Activated naive CD4-positive, alpha-beta T cell treated with anti-CD3 and anti-CD28 coated beads for 36 hours (primary cell): Measurements from ENCODE around the gene DGCR2. TPM values are rescaled to one million over a fixed set of nuclear protein-coding genes. Genes with fewer than 3 reads are reported as not detected.

Source experiments
- CTCF ChIA-PET: fragments of 350-600 bp; sonication (Branson Sonifier 250); formaldehyde crosslinking; loops from one replicate; lab custom pipeline; 2021; ENCODE audit warnings: antibody characterized with exemption; lab: Charles Lee
- DNase-seq: peaks from one replicate; pipeline ENCODE4 v3.0.0-alpha.2; 2020
- H3K27ac Mint-ChIP-seq: one replicate; pipeline ENCODE4 v1.8.0; 2021; ENCODE audit warnings: mild to moderate bottlenecking, mixed read lengths
- H3K27me3 Mint-ChIP-seq: one replicate; pipeline ENCODE4 v1.8.0; 2021; ENCODE audit warnings: low read depth, mixed read lengths
- H3K36me3 Mint-ChIP-seq: one replicate; pipeline ENCODE4 v1.8.0; 2021; ENCODE audit warnings: low read depth, mixed read lengths
- H3K4me1 Mint-ChIP-seq: one replicate; pipeline ENCODE4 v1.8.0; 2021; ENCODE audit warnings: low read depth, mixed read lengths
- H3K4me3 Mint-ChIP-seq: one replicate; pipeline ENCODE4 v1.8.0; 2021; ENCODE audit warnings: mild to moderate bottlenecking, moderate library complexity, mixed read lengths
- H3K9me3 Mint-ChIP-seq: one replicate; pipeline ENCODE4 v1.8.0; 2021; ENCODE audit warnings: mixed read lengths
- intact Hi-C: fragments of 100-400 bp; cut with micrococcal nuclease; formaldehyde crosslinking; loops from one replicate; pipeline ENCODE4 v1.15.1; 2023
- total RNA-seq, 2 experiments: library from RNA; stranded (reverse); gene quantifications; one replicate each; pipeline ENCODE4 v1.2.3, GENCODE V29; 2021

Gene DGCR2
- total RNA-seq, 2 experiments from 2014 or later: 15.4 to 16.4 TPM

GRCh38 chr22:19129871-19130270, 7.7 kb upstream of the DGCR2 start:
- H3K9me3 Mint-ChIP-seq: no peaks in the 10 kb centered on the region
- no peak overlapping the region for H3K4me3 Mint-ChIP-seq
- intact Hi-C loops: no loop called here
- CTCF ChIA-PET: no interaction called here
- H3K36me3 Mint-ChIP-seq: peaks cover 8% of the 10 kb centered on the region
- H3K27ac Mint-ChIP-seq: no peak overlapping the region
- H3K27me3 Mint-ChIP-seq: no peaks in the 10 kb centered on the region
- no peaks in the 10 kb centered on the region for H3K4me1 Mint-ChIP-seq
- no peak for DNase-seq

GRCh38 chr22:19128946-19129727, 6.9 kb upstream of the DGCR2 start:
- H3K4me3 Mint-ChIP-seq: no peak overlapping the region
- CTCF ChIA-PET: no interaction called here
- H3K27ac Mint-ChIP-seq: no peak overlapping the region
- H3K9me3 Mint-ChIP-seq: no peaks in the 10 kb centered on the region
- no peaks in the 10 kb centered on the region for H3K4me1 Mint-ChIP-seq
- intact Hi-C loops: no loop called here
- peaks cover 5% of the 10 kb centered on the region for H3K36me3 Mint-ChIP-seq
- DNase-seq: no peak
- H3K27me3 Mint-ChIP-seq: no peaks in the 10 kb centered on the region

GRCh38 chr22:19128009-19128401, 5.8 kb upstream of the DGCR2 start:
- Mint-ChIP-seq H3K27me3 (no peaks in the 10 kb centered on the region), H3K4me1 (peaks cover 5% of the 10 kb centered on the region), H3K36me3 (peaks cover 4% of the 10 kb centered on the region), H3K27ac (no peak overlapping the region), H3K4me3 (no peak overlapping the region), H3K9me3 (no peaks in the 10 kb centered on the region)
- intact Hi-C loops: no loop called here
- no peak for DNase-seq
- CTCF ChIA-PET: interaction anchor here (0.5 kb wide), 1 partner anchor 17 kb away, joined by 5 read pairs; no protein-coding TSS in a partner anchor

DNA sequence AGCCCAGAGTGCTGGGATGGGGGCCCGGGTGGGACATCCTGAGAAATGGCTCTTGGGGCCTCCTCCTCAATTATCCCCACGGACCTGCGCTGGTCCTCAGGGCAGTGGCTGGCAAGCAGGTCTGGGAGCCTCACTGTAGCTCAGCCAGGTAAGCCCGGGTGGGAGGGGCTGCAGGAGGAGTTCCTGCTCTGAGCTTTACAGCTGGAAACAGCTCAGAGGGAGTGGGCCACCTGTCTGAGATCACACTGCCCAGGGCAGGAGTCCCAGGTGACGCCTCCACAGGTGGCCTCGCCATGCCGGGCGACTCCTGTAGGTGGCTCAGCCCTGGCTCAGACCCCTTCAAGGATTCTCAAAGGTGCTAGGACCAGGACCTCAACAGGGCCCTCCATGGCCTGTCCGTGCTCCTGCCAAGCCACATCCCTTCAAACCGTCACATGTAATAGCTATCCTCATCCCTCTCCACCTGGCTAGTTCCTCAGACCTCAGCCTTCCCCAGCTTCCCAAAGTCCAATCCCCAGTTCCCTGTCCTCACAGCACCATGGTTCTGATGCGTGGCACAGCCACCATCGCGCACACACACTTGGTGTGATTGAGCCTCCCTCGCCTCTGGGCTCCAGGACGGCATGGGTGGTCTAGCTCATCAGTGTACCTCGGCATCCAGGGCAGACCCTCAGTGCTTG, 5.3 kb upstream of the DGCR2 start:
- H3K27ac Mint-ChIP-seq: no peak overlapping the region
- H3K36me3 Mint-ChIP-seq: peaks cover 4% of the 10 kb centered on the region
- H3K9me3 Mint-ChIP-seq: no peaks in the 10 kb centered on the region
- no peak overlapping the region for H3K4me3 Mint-ChIP-seq
- CTCF ChIA-PET: interaction anchor here (0.5 kb wide), 1 partner anchor 17 kb away, joined by 5 read pairs; no protein-coding TSS in a partner anchor
- no peaks in the 10 kb centered on the region for H3K27me3 Mint-ChIP-seq
- peaks cover 8% of the 10 kb centered on the region for H3K4me1 Mint-ChIP-seq
- intact Hi-C loops: no loop called here
- no peak for DNase-seq

GRCh38 chr22:19126309-19127273, 4.4 kb upstream of the DGCR2 start:
- Mint-ChIP-seq H3K9me3 (no peaks in the 10 kb centered on the region), H3K4me3 (no peak overlapping the region), H3K27me3 (no peaks in the 10 kb centered on the region), H3K27ac (no peak overlapping the region), H3K4me1 (peaks cover 8% of the 10 kb centered on the region), H3K36me3 (peaks cover under 1% of the 10 kb centered on the region)
- no peak for DNase-seq
- CTCF ChIA-PET: no interaction called here
- intact Hi-C loops: no loop called here

- Mint-ChIP-seq H3K4me1 (peaks cover 15% of the 10 kb centered on the region), H3K9me3 (no peaks in the 10 kb centered on the region), H3K4me3 (no peak overlapping the region), H3K27me3 (no peaks in the 10 kb centered on the region), H3K27ac (no peak overlapping the region), H3K36me3 (no peaks in the 10 kb centered on the region)
- DNase-seq: no peak
- intact Hi-C loops: no loop called here
- CTCF ChIA-PET: no interaction called here
Measured at GRCh38 chr22:19125474-19126308, 3.5 kb upstream of the DGCR2 start.

DNA sequence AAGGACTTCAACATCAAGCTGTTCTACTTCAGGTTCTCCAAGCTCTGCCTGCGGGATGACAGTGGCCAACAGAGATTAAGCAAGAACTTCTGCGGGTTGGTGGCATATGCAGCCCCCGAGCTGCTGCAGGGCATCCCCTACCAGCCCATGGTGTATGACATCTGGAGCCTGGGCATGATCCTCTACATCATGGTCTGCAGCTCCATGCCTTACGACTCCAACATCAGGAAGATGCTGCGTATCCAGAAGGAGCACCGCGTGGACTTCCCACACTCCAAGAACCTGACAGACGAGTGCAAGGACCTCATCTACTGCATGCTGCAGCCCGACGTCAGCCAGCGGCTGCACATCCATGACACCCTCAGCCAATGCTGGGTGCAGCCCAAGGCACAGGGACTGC, 2.8 kb upstream of the DGCR2 start:
- H3K4me1 Mint-ChIP-seq: peaks cover 21% of the 10 kb centered on the region
- no peak overlapping the region for H3K27ac Mint-ChIP-seq
- CTCF ChIA-PET: interaction anchor here (0.8 kb wide), 1 partner anchor 19 kb away, joined by 3 read pairs; no protein-coding TSS in a partner anchor
- H3K4me3 Mint-ChIP-seq: no peak overlapping the region
- H3K27me3 Mint-ChIP-seq: no peaks in the 10 kb centered on the region
- no peaks in the 10 kb centered on the region for H3K9me3 Mint-ChIP-seq
- DNase-seq: no peak
- H3K36me3 Mint-ChIP-seq: no peaks in the 10 kb centered on the region
- intact Hi-C loops: no loop called here

- Mint-ChIP-seq H3K27me3 (no peaks in the 10 kb centered on the region), H3K9me3 (no peaks in the 10 kb centered on the region), H3K27ac (no peak overlapping the region), H3K4me3 (no peak overlapping the region), H3K36me3 (no peaks in the 10 kb centered on the region), H3K4me1 (peaks cover 27% of the 10 kb centered on the region)
- intact Hi-C loops: loop anchor here (5.0 kb wide), 2 partner anchors 308 to 353 kb away; partner anchors contain the start of genes CDC45, HIRA, MRPL40 and UFD1
- no peak for DNase-seq
- CTCF ChIA-PET: interaction anchor here (0.8 kb wide), 1 partner anchor 19 kb away, joined by 3 read pairs; no protein-coding TSS in a partner anchor
Measured at GRCh38 chr22:19124377-19124776, 2.2 kb upstream of the DGCR2 start.

- Mint-ChIP-seq H3K4me3 (no peak overlapping the region), H3K9me3 (no peaks in the 10 kb centered on the region), H3K4me1 (peaks cover 31% of the 10 kb centered on the region), H3K27ac (no peak overlapping the region), H3K27me3 (no peaks in the 10 kb centered on the region), H3K36me3 (no peaks in the 10 kb centered on the region)
- intact Hi-C loops: loop anchor here (2.0 to 5.0 kb wide), 3 partner anchors 55 to 353 kb away; partner anchors contain the start of genes CDC45, HIRA, MRPL40 and SLC25A1
- CTCF ChIA-PET: no interaction called here
- DNase-seq: no peak
Measured at GRCh38 chr22:19123936-19124335, 1.7 kb upstream of the DGCR2 start.

DNA sequence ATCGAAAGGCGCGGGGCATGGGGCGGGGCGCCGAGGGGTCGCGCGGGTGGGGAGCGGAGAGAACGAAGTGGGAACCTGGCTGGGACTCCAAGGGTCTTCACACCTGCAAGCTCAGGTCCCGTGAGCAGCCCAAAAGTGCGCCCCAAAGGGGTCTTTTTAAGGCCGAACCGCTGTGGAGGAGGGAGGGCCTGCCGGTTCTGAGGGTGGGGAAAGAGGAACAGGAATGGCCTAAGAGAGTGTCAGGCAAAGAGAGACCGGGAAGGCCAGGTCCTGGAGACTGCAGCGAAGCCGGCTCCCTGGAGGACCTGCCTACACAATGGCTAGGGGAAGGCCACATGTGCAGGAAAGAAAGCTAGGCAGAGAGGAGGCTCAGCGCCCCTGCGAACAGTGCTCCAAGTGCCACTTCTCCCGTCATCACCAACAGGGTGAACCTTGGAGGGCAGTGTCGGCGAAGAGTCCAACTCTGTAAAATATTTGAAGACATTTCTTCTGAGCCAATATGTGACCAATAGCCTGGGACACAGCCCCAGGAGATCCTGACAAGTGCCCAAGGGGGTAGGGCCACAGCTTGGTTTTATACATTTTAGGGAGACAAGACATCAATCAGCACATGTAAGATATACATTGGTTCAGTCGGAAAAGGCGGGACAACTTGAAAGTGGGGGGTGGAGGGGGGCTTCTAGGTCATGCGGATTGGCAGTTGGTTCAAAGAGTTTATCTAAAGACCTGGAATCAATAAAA, 710 bp upstream of the DGCR2 start:
- no peaks in the 10 kb centered on the region for H3K36me3 Mint-ChIP-seq
- peaks cover 40% of the 10 kb centered on the region for H3K4me1 Mint-ChIP-seq
- intact Hi-C loops: loop anchor here (1.0 to 5.0 kb wide), 6 partner anchors 14 to 354 kb away; partner anchors contain the start of genes CDC45, ESS2, HIRA and MRPL40
- no peak for DNase-seq
- H3K27me3 Mint-ChIP-seq: no peaks in the 10 kb centered on the region
- H3K4me3 Mint-ChIP-seq: peak overlapping the region; percentile 80
- CTCF ChIA-PET: no interaction called here
- H3K27ac Mint-ChIP-seq: no peak overlapping the region
- H3K9me3 Mint-ChIP-seq: no peaks in the 10 kb centered on the region
